Osteoblast (primary cell): ENCODE results near the gene RPN2. TPM values are rescaled to one million over a fixed set of nuclear protein-coding genes. Genes with fewer than 3 reads are reported as not detected.

Experiments
- DNase-seq: peaks from one replicate; pipeline ENCODE4 v3.0.0; 2011; ENCODE audit warnings: low spot score, mixed read lengths; ENCODE audit not compliant: insufficient read length; ENCODE audit errors: missing footprints
- H2AFZ ChIP-seq: 2 replicates; pipeline ENCODE4 v1.6.0; 2011; ENCODE audit warnings: mild to moderate bottlenecking, low read length
- H3K27ac ChIP-seq: 2 replicates; pipeline ENCODE4 v1.5.1; 2011; ENCODE audit warnings: mild to moderate bottlenecking, low read depth, low read length, moderate library complexity
- H3K27me3 ChIP-seq: 2 replicates; pipeline ENCODE4 v1.6.0; 2012; ENCODE audit warnings: mild to moderate bottlenecking, control low read depth, inconsistent platforms, low read length, moderate library complexity; ENCODE audit not compliant: insufficient read depth
- H3K36me3 ChIP-seq: 2 replicates; pipeline ENCODE4 v1.5.1; 2011; ENCODE audit warnings: mild to moderate bottlenecking, low read length, control low read depth, moderate library complexity; ENCODE audit not compliant: insufficient read depth
- H3K4me1 ChIP-seq: 2 replicates; pipeline ENCODE4 v1.5.1; 2011; ENCODE audit warnings: mild to moderate bottlenecking, low read length, control low read depth, moderate library complexity; ENCODE audit not compliant: insufficient read depth
- H3K4me2 ChIP-seq: 2 replicates; pipeline ENCODE4 v1.6.0; 2011; ENCODE audit warnings: mild to moderate bottlenecking, low read length; ENCODE audit not compliant: insufficient read depth
- H3K4me3 ChIP-seq: fragments of 200-600 bp; sonication (generic); 3 replicates; pipeline ENCODE4 v1.5.1; 2012; ENCODE audit warnings: mild to moderate bottlenecking, low read length, inconsistent platforms; ENCODE audit not compliant: insufficient read depth
- H3K79me2 ChIP-seq: 2 replicates; pipeline ENCODE4 v1.6.0; 2012; ENCODE audit warnings: mild to moderate bottlenecking, low read length, control low read depth, inconsistent platforms; ENCODE audit not compliant: insufficient read depth
- H3K9me3 ChIP-seq: 2 replicates; pipeline ENCODE4 v1.5.1; 2011; ENCODE audit warnings: low read depth, low read length, control low read depth
- H4K20me1 ChIP-seq: 2 replicates; pipeline ENCODE4 v1.6.0; 2012; ENCODE audit warnings: mild to moderate bottlenecking, low read length, control low read depth; ENCODE audit not compliant: insufficient read depth
- total RNA-seq: library from RNA; depleted of rRNA; stranded (reverse); fragments of >200 nt; gene quantifications from 2 replicates; pipeline ENCODE4 v1.2.3, GENCODE V29; 2012
- TF ChIP-seq, protein P1 (sequence below): IDR thresholded peaks from 2 replicates; pipeline ENCODE4 v1.5.1; 2011; ENCODE audit warnings: mild to moderate bottlenecking, low read depth, low read length, moderate library complexity; ENCODE audit errors: extremely low read depth

Gene RPN2
- total RNA-seq, 1 donor: 213 TPM

- peaks cover 10% of the 10 kb centered on the region for H3K4me1 ChIP-seq
- peaks cover 11% of the 10 kb centered on the region for H4K20me1 ChIP-seq
- no peak for DNase-seq
- no peaks in the 10 kb centered on the region for H3K27me3 ChIP-seq
- peaks cover 64% of the 10 kb centered on the region for H3K36me3 ChIP-seq
- H3K4me2 ChIP-seq: no peak overlapping the region
- H3K4me3 ChIP-seq: no peak overlapping the region
- no peak overlapping the region for H3K27ac ChIP-seq
- peaks cover 18% of the 10 kb centered on the region for H3K79me2 ChIP-seq
- TF ChIP-seq, protein P1, sequence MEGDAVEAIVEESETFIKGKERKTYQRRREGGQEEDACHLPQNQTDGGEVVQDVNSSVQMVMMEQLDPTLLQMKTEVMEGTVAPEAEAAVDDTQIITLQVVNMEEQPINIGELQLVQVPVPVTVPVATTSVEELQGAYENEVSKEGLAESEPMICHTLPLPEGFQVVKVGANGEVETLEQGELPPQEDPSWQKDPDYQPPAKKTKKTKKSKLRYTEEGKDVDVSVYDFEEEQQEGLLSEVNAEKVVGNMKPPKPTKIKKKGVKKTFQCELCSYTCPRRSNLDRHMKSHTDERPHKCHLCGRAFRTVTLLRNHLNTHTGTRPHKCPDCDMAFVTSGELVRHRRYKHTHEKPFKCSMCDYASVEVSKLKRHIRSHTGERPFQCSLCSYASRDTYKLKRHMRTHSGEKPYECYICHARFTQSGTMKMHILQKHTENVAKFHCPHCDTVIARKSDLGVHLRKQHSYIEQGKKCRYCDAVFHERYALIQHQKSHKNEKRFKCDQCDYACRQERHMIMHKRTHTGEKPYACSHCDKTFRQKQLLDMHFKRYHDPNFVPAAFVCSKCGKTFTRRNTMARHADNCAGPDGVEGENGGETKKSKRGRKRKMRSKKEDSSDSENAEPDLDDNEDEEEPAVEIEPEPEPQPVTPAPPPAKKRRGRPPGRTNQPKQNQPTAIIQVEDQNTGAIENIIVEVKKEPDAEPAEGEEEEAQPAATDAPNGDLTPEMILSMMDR: no peak
- no peak overlapping the region for H2AFZ ChIP-seq
- no peaks in the 10 kb centered on the region for H3K9me3 ChIP-seq
Observed at GRCh38 chr20:37205130-37205529, 26.0 kb downstream of the RPN2 start.

DNA sequence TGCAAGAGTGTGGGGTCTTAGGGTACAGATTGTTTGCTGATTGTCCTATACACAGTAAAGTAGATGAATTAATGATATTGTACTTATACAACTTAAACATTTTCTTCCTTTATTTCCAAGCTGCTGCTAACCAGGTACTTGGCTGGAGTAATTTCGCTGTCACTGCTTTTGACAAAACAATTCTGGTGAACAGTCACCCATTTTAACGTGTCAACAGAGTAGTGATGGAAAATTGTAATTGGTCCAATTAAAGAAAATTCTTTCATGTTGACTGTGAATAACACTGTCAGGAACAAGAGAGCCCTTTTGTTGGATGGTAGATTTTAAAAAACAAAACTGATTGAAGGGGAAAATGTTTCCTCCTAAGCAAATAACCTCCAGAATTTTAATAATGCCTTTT, 26.7 kb downstream of the RPN2 start:
- no peak overlapping the region for H2AFZ ChIP-seq
- peaks cover 10% of the 10 kb centered on the region for H3K4me1 ChIP-seq
- no peak overlapping the region for H3K27ac ChIP-seq
- H3K79me2 ChIP-seq: peaks cover 14% of the 10 kb centered on the region
- TF ChIP-seq, protein P1: no peak
- no peaks in the 10 kb centered on the region for H3K27me3 ChIP-seq
- no peaks in the 10 kb centered on the region for H3K9me3 ChIP-seq
- H3K4me3 ChIP-seq: no peak overlapping the region
- DNase-seq: no peak
- peaks cover 64% of the 10 kb centered on the region for H3K36me3 ChIP-seq
- H4K20me1 ChIP-seq: peaks cover 11% of the 10 kb centered on the region
- H3K4me2 ChIP-seq: no peak overlapping the region

- DNase-seq: no peak
- peaks cover 11% of the 10 kb centered on the region for H4K20me1 ChIP-seq
Observed at GRCh38 chr20:37207171-37207570, 28.0 kb downstream of the RPN2 start.

DNA sequence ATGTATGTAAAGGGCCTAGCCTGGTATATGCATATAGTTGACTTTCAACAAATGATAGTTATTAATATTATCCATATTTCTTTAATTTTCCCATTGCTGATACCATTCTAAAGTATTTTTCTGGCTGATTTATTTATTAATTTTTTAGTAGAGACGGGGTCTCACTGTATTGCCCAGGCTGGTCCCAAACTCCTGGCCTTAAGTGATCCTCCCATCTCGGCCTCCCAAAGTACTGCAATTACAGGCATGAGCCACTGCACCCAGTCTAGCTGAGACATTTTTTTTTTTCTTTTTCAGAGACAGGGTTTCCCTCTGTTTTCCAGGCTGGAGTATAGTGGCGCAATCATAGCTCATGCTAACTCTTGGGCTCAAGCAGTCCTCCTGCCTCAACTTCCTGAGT, 30.1 kb downstream of the RPN2 start:
- H3K27me3 ChIP-seq: no peaks in the 10 kb centered on the region
- DNase-seq: no peak
- TF ChIP-seq, protein P1: no peak
- H4K20me1 ChIP-seq: peaks cover 2% of the 10 kb centered on the region
- H3K79me2 ChIP-seq: peaks cover 2% of the 10 kb centered on the region
- H2AFZ ChIP-seq: no peak overlapping the region
- no peak overlapping the region for H3K4me2 ChIP-seq
- H3K9me3 ChIP-seq: no peaks in the 10 kb centered on the region
- H3K27ac ChIP-seq: no peak overlapping the region
- H3K4me3 ChIP-seq: no peak overlapping the region
- no peaks in the 10 kb centered on the region for H3K4me1 ChIP-seq
- peaks cover 79% of the 10 kb centered on the region for H3K36me3 ChIP-seq

More at GRCh38 chr20:37207171-37207570, 28.0 kb downstream of the RPN2 start:
- Histone ChIP-seq H3K27me3 (no peaks in the 10 kb centered on the region), H3K36me3 (peaks cover 69% of the 10 kb centered on the region), H3K4me1 (peaks cover under 1% of the 10 kb centered on the region), H3K27ac (no peak overlapping the region), H3K79me2 (peaks cover 12% of the 10 kb centered on the region), H3K4me3 (no peak overlapping the region), H3K9me3 (no peaks in the 10 kb centered on the region), H3K4me2 (no peak overlapping the region), H2AFZ (no peak overlapping the region)
- TF ChIP-seq, protein P1: no peak
